NCI-H2107 treated with DMSO at 0.1 percent for 48 hours (cell line): ENCODE data around the gene PNPLA3.

Experiments
- DNase-seq: peaks from one replicate; lab custom pipeline; 2025; ENCODE audit not compliant: unreplicated experiment; lab: John Stamatoyannopoulos, UW

Gene PNPLA3, protein sequence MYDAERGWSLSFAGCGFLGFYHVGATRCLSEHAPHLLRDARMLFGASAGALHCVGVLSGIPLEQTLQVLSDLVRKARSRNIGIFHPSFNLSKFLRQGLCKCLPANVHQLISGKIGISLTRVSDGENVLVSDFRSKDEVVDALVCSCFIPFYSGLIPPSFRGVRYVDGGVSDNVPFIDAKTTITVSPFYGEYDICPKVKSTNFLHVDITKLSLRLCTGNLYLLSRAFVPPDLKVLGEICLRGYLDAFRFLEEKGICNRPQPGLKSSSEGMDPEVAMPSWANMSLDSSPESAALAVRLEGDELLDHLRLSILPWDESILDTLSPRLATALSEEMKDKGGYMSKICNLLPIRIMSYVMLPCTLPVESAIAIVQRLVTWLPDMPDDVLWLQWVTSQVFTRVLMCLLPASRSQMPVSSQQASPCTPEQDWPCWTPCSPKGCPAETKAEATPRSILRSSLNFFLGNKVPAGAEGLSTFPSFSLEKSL

DNA sequence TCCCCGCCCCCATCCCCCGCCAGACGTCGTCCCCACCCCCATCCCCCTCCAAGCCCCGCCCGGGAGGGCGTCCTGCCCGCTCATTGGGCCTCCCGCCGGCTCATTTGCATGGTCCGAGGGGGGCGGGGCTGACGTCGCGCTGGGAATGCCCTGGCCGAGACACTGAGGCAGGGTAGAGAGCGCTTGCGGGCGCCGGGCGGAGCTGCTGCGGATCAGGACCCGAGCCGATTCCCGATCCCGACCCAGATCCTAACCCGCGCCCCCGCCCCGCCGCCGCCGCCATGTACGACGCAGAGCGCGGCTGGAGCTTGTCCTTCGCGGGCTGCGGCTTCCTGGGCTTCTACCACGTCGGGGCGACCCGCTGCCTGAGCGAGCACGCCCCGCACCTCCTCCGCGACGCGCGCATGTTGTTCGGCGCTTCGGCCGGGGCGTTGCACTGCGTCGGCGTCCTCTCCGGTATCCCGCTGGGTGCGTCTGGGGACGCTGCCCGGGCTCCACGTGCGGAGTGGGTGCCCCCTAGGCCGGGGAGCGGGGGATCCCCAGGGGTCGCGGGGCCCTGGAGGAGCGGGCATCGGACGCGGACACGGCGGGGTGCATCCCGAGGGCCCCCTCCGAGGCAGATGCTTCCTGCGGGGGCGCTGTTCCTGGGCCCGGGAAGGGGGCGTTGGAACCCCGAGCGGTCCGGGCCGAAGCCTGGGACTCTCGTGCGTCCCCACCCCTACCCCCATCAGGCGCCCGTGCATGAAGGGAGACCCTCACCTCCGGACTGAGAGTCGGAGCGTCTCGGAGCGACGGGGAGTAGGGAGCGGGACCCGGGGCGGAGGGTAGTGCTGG is at the start of gene PNPLA3:
Gene PNPLA3 (plus strand): TSS at position 175 of the 834 bp plus-strand sequence. CDS start 107 bp downstream, at position 282.
- peak; percentile 21 for DNase-seq

GRCh38 chr22:43876866-43877509 is 46.6 kb upstream of the PNPLA3 start:
- no peak for DNase-seq

GRCh38 chr22:43878079-43878795 is 45.4 kb upstream of the PNPLA3 start:
- DNase-seq, result no peak

GRCh38 chr22:43878831-43879550 is 44.6 kb upstream of the PNPLA3 start:
- DNase-seq, result no peak

GRCh38 chr22:43879901-43880540 is 43.6 kb upstream of the PNPLA3 start:
- no peak for DNase-seq

DNA sequence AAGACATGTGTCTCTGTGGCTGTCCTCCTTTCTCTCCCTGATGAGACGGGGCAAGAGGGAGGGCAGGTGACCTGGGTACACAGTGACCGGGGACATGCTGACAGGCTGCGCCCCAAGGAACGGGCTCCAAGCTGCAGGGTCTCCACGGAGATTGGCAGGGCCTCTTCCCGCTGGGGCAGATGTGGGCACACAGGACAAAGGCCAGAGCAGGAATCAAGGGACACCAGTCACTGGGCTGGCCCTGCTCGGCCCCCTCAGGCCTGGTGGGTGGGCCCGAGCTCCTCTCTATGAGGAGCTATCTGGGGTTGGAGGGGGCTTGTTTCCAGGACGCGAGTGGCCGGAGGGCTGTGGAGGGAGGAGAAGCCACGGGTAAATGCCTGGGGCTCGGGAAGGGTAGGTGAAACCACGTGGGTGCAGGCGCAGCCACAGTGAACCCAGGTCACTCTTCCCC is 43.0 kb upstream of the PNPLA3 start:
- no peak for DNase-seq

- DNase-seq, result no peak
Observed at GRCh38 chr22:43881091-43882061, 42.2 kb upstream of the PNPLA3 start.

DNA sequence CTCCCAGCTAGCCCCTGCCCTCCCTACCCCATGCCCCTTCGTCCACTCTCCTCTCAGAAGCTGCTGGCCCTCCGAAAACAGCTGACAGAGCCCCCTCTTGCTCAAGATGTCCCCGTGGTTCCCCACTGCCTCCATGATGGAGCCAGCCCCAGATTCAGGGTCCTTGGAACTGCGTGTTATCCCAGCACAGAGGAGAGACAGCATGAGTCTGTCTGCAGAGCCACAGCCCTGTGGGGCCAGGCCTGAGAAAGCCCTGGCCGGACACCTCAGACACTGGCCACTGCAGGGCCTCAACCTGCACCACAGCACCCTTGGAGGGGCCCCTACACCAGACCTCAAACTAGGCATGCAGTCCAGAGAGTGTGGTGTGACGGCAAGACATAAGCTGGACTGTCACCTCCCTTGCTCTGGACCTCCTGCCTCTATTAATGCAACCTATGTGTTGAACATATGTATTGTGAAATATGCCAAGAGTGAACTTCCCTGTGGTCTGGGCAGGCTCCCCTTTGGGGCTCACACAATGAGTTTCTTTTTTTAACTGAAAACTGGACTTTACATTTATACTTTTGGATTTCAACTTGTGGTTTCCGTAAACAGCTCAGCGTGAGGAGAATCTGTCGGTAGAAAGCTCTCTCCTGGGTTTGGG is 41.4 kb upstream of the PNPLA3 start:
- no peak for DNase-seq

GRCh38 chr22:43883012-43883661 is 40.5 kb upstream of the PNPLA3 start:
- DNase-seq, result peak; percentile 58

- DNase-seq, result no peak
Observed at GRCh38 chr22:43883719-43884415, 39.7 kb upstream of the PNPLA3 start.

GRCh38 chr22:43884600-43885318 is 38.8 kb upstream of the PNPLA3 start:
- DNase-seq, result peak; percentile 20

DNA sequence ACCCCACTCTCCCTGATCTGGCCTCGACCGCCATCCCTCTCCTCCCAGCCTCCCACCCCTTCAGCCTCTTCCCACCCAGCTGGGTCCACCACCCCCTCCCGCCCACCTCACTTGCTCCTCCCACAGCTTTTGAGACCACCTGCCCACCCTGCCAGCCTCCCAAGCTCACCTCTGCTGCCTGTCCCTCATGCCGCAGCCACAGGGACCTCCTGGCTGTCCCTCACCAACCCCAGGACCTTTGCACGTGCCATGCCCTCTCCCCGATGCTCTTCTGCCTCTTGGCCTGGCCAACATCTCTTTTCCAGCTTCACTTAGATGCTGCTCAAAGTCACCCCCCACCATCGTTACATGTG is 38.3 kb upstream of the PNPLA3 start:
- no peak for DNase-seq

- DNase-seq, result no peak
Observed at GRCh38 chr22:43885786-43886185, 37.8 kb upstream of the PNPLA3 start.

DNA sequence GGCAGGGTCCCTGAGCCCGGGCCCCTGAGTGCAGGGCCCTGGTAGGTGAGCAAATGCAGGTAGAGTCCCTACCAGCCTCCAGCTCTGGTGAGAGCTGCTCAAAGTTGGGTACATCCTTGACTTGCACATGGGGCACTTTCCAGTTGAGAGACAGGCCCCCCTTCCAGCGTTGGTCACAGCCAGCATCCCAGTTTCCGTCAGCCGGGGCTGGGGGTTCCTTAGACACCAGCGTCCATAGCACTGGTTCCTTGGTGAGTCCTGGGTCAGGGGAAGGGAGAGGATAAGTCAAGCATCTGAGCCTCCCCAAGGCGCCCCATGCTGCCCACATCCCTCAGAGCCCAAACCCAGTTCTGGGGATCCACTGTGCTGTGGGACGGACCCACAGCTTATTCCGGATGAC is 37.4 kb upstream of the PNPLA3 start:
- DNase-seq, result no peak

DNA sequence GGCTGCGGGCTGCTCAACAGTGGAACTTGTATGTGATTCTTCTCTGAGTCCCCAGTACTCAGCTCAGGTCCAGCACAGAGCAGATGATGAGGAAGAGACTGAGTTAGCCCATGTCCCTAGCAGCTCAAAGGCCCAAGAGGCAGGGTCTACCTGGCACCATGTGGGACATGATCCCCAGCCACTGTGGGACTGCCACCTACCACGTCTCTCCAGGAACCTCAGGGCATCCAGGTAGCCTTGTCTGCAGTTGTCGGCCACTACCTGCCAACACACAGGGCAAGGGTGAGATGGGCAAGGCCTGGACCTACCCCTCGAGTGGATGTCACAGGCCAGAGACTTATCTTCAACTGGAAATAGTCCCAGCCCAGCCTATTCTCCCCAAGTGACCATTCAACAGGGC is 36.2 kb upstream of the PNPLA3 start:
- no peak for DNase-seq

- DNase-seq, result no peak
Observed at GRCh38 chr22:43888740-43889139, 34.9 kb upstream of the PNPLA3 start.
